ENCODE data around the gene TACSTD2. TPM values are rescaled to one million over a fixed set of nuclear protein-coding genes. Genes with fewer than 3 reads are reported as not detected.

Gene TACSTD2
- total RNA-seq, 1 experiment from 2014 or later = 12.2 TPM

GRCh38 chr1:58561633-58562032 is 15.4 kb downstream of the TACSTD2 start:
- intact Hi-C loops (cut with micrococcal nuclease) = no loop called here
- CTCF ChIA-PET = no interaction called here

GRCh38 chr1:58555393-58555792 is 21.7 kb downstream of the TACSTD2 start:
- no peak overlapping the region for H3K4me2 ChIP-seq (ENCODE audit: low read length)
- CTCF ChIA-PET = no interaction called here
- H3K9ac ChIP-seq (ENCODE audit: low read length) = no peak overlapping the region
- H4K20me1 ChIP-seq (ENCODE audit: insufficient read depth) = no peaks in the 10 kb centered on the region
- no peaks in the 10 kb centered on the region for H3K9me3 ChIP-seq (ENCODE audit: control insufficient read depth in 1 of 2, insufficient read depth in 1 of 2, low read depth in 1 of 2, low read length in 2 of 2)
- no peak for TF ChIP-seq FOSL1 (IDR thresholded peaks at IDR 0.05; ENCODE audit: low read depth)
- no peak for TF ChIP-seq EGR1 (IDR thresholded peaks at IDR 0.05; ENCODE audit: low read depth)
- TF ChIP-seq SRF (IDR thresholded peaks at IDR 0.05; ENCODE audit: low read depth) = no peak
- no peak for TF ChIP-seq POLR2AphosphoS5 (IDR thresholded peaks at IDR 0.05; ENCODE audit: low read depth, low read length)
- no peak for TF ChIP-seq EZH2 (IDR thresholded peaks at IDR 0.05)
- no peak for TF ChIP-seq YY1 (IDR thresholded peaks at IDR 0.05; ENCODE audit: extremely low read depth, insufficient replicate concordance, low read depth, low read length)
- no peak for TF ChIP-seq EZH2phosphoT487 (IDR thresholded peaks at IDR 0.05; ENCODE audit: borderline replicate concordance)
- TF ChIP-seq CBX3 (IDR thresholded peaks at IDR 0.05; ENCODE audit: low read depth) = no peak
- TF ChIP-seq ZNF274 (IDR thresholded peaks at IDR 0.05; ENCODE audit: low read depth, low read length) = no peak
- TF ChIP-seq MAX (IDR thresholded peaks at IDR 0.05) = no peak
- no peak for TF ChIP-seq REST (IDR thresholded peaks at IDR 0.05; ENCODE audit: low read depth)
- no peak for TF ChIP-seq ATF3 (IDR thresholded peaks at IDR 0.05)
- no peak for TF ChIP-seq CTCF (IDR thresholded peaks at IDR 0.05 in 2 of 3, conservative IDR thresholded peaks at IDR 0.05 in 1 of 3; ENCODE audit: borderline replicate concordance in 1 of 3, insufficient read depth in 1 of 3, low read depth in 2 of 3, low read length in 2 of 3)
- TF ChIP-seq CEBPB (IDR thresholded peaks at IDR 0.05; ENCODE audit: low read depth) = no peak
- no peak overlapping the region for H3K4me3 ChIP-seq (replicated peaks in 1 of 2; ENCODE audit: low read depth in 1 of 2, low read length in 2 of 2)
- H3K36me3 ChIP-seq (ENCODE audit: control insufficient read depth in 1 of 2, insufficient read depth in 2 of 2, low read length in 2 of 2) = no peaks in the 10 kb centered on the region
- H2AFZ ChIP-seq (ENCODE audit: low read depth, low read length, poor library complexity, severe bottlenecking) = no peak overlapping the region
- intact Hi-C loops (cut with micrococcal nuclease) = no loop called here
- DNase-seq (ENCODE audit: low read depth, low spot score) (no peak), ATAC-seq (no peak)
- H3K27me3 ChIP-seq (ENCODE audit: insufficient read depth, low read length) = no peaks in the 10 kb centered on the region
- POLR2A ChIA-PET = no interaction called here
- no peaks in the 10 kb centered on the region for H3K9me2 ChIP-seq (ENCODE audit: insufficient read depth)
- H3K4me1 ChIP-seq (ENCODE audit: control insufficient read depth in 1 of 2, insufficient read depth in 2 of 2, low read length in 2 of 2) = no peaks in the 10 kb centered on the region
- no peak overlapping the region for H3K27ac ChIP-seq (ENCODE audit: low read depth, low read length)
- H3K79me2 ChIP-seq (ENCODE audit: insufficient read depth, low read length) = no peaks in the 10 kb centered on the region
- RAD21 ChIA-PET (ENCODE audit: low non-redundant PET in 1 of 2, low total read pairs in 2 of 2, uncharacterized antibody in 2 of 2, unreplicated experiment in 2 of 2) = no interaction called here
- no TSS peak for BruUV-seq (replicated peaks)

More at GRCh38 chr1:58561633-58562032, 15.4 kb downstream of the TACSTD2 start:
- Histone ChIP-seq H3K79me2 (ENCODE audit: insufficient read depth, low read length) (no peaks in the 10 kb centered on the region), H4K20me1 (ENCODE audit: insufficient read depth) (no peaks in the 10 kb centered on the region), H3K36me3 (ENCODE audit: control insufficient read depth in 1 of 2, insufficient read depth in 2 of 2, low read length in 2 of 2) (no peaks in the 10 kb centered on the region), H3K27ac (ENCODE audit: low read depth, low read length) (no peak overlapping the region), H3K4me3 (replicated peaks in 1 of 2; ENCODE audit: low read depth in 1 of 2, low read length in 2 of 2) (no peak overlapping the region), H3K27me3 (ENCODE audit: insufficient read depth, low read length) (no peaks in the 10 kb centered on the region), H3K4me2 (ENCODE audit: low read length) (no peak overlapping the region), H2AFZ (ENCODE audit: low read depth, low read length, poor library complexity, severe bottlenecking) (no peak overlapping the region), H3K4me1 (ENCODE audit: control insufficient read depth in 1 of 2, insufficient read depth in 2 of 2, low read length in 2 of 2) (no peaks in the 10 kb centered on the region), H3K9me2 (ENCODE audit: insufficient read depth) (no peaks in the 10 kb centered on the region), H3K9me3 (ENCODE audit: control insufficient read depth in 1 of 2, insufficient read depth in 1 of 2, low read depth in 1 of 2, low read length in 2 of 2) (no peaks in the 10 kb centered on the region), H3K9ac (ENCODE audit: low read length) (no peak overlapping the region)
- no peak for ATAC-seq
- ChIA-PET RAD21 (ENCODE audit: low non-redundant PET in 1 of 2, low total read pairs in 2 of 2, uncharacterized antibody in 2 of 2, unreplicated experiment in 2 of 2) (no interaction called here), POLR2A (no interaction called here)
- DNase-seq (ENCODE audit: low read depth, low spot score) = no peak
- no TSS peak for BruUV-seq (replicated peaks)
- no peak for TF ChIP-seq ATF3 (IDR thresholded peaks at IDR 0.05)
